Right renal cortex interstitium (tissue), 3 donors: ENCODE measurements around the gene CDK9. TPM values are rescaled to one million over a fixed set of nuclear protein-coding genes. Genes with fewer than 3 reads are reported as not detected.

ENCODE experiments used
- DNase-seq, 3 donors: peaks; one replicate each; pipeline ENCODE4 v3.0.0-alpha.2; 2013; ENCODE audit warnings: low read depth in 3 of 3, low spot score in 2 of 3
- polyA plus RNA-seq, 3 donors: library from polyadenylated mRNA; unstranded; fragments of 120-200 nt; gene quantifications; one replicate each; pipeline ENCODE4 v1.2.1, GENCODE V29; 2013; ENCODE audit not compliant: insufficient read length in 3 of 3

The CDK9 gene
- polyA plus RNA-seq, 3 donors = 69.3 to 69.7 (median 69.3) TPM

DNA sequence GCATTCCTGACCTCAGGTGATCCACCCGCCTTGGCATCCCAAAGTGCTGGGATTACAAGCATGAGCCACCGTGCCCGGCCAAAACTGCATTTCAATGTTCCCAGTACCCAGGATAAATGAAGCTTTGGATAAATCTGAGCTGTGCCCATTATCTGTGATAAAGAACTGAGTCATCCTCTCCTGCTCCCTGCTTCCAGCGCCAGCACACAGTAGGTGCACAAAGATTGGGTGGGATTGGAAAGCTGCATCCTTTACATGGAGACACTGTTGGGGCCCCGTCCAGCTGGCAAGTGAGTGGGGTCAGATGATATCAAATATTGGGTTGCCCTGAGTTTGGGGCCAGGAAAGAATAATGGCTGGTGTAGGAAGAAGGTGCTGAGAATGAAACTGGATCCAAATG, 24.8 kb upstream of the CDK9 start:
- DNase-seq = no peak

DNA sequence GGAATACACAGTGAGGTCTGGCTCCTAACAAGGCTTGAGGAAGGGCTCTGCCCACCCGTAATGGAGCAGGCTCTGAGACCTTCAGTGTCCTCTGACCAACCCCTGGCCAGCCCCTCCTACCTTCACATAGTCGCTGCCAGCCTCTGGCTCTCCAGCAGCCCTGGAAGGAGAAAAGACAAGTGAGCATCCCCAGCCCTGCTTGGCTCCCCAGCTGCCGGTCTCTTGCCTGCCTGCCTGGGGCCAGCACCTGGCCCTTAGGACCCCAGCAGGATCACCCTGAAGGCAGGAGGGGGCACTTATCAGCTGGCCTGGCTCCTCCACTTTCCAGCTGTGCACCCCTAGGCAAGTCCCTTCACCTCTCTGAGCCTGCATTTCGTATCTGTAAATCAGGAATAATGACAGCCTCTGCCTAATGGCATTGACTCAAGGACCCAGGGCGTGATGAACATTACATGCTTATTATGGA, 24.3 kb upstream of the CDK9 start:
- DNase-seq = no peak

DNA sequence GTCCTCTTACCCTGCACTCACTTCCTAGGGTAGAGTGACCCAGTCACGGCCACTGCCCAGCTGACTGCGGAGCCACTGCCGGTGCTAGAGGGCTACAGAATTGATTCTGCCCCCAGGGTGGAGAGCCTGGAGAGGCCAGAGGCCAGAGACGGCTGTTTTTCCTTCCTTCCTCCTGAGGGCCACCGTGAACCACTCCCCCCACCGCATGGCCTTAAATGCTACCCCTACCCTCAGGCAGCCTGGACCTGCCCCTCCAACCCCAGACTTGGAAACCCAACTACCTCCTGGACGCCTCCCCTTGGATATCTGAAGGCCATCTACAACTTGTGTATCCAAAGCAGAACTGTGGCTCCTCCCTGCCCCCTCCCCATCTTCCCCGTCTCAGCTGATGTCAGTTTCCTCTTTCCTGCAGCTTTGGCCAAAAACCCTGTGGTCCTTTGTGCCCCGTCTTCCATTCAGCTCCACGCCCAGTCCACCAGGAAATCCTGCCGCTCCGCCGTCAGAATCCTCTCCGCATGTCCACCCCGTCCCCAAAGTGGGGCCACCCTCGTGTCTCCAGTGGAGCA, 23.6 kb upstream of the CDK9 start:
- no peak for DNase-seq

DNA sequence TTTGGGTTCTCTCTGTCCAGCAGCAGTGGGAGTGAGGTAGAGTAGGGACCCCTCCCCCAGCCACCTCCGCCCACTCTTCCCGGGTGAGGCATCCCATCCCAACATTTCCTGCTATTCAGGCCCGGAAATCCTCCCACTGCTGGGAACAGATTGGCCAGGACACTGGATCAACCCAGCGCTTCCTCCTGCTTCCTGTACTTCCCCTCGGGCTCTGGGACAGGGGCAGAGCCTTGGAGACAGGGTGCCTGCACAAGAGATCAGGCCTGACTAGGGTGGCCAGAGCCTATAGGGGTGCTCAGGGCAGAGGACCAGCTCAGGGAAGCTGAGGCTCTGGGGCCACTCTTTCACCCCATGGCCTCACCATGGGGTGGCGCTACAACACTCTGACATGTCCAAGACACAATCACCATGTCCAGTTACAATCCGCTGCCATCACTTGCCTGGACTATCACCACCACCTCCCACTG, 21.9 kb upstream of the CDK9 start:
- DNase-seq = no peak

DNA sequence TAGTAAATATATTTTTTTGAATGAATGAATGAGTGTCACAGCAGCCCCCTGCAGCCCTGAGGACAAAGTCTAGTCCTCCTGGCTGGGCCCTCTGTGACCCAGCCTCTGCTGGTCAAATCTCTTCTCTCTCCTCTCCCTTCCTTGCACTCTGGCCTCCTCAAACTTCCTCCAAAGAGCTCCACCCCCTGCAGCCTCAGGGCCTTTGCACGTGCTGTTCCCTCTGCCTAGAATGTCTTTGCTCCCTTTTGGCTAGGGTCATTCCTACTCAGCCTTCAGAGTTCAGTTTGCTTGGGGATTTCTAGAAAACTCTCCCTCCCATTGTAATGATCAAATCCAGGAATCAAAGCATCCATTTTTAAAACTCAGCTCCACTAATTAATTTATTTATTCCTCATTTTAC, 20.4 kb upstream of the CDK9 start:
- no peak for DNase-seq

- no peak for DNase-seq
Observed at GRCh38 chr9:127767410-127767809, 18.4 kb upstream of the CDK9 start.

DNA sequence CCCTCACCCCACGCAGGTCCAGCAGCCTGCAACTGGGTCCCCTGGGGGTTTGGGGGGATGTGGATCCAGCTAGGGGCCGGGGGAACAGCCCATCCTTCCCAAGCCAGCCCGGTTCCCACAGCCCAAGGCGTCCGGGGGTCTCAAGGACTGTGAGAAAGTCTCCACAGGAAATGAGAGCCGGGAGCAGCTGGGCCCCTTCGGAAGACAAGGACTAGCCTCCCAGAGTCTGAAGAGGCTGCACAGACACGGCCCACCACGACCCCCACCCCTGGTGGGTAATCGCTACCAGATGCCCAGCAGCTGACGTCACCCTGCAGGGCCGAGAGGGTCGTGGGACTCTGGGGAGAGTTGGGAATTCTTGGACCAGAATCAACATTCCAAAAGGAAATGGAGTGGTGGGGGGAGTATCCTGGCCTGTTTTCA, 17.9 kb upstream of the CDK9 start:
- DNase-seq = no peak

DNA sequence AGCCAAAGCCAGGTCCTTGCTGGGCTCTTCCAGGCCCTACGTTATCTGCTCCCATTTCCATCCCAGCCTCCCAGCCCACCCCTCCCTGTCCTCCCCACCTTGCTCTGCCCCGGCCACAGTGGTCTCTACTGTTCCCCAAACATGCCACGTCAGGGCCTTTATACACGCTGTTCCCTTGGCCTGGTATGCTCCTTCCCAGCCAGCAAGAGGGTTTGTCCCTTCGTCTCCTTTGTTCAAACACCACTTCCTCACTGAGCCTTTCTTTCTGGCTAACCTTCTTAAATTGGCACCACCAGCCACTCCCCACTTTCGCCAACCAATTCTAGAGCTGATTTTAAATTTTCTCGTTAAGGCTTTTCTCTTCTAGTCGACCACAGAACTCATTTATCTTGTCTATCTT, 17.1 kb upstream of the CDK9 start:
- DNase-seq = no peak

GRCh38 chr9:127769101-127769500, 16.7 kb upstream of the CDK9 start:
- no peak for DNase-seq

GRCh38 chr9:127769929-127770582, 15.8 kb upstream of the CDK9 start:
- no peak for DNase-seq

GRCh38 chr9:127770583-127770904, 15.3 kb upstream of the CDK9 start:
- no peak for DNase-seq

- DNase-seq = peak; percentile 92 to 94 (median 94)
Observed at GRCh38 chr9:127770905-127771569, 14.8 kb upstream of the CDK9 start.

DNA sequence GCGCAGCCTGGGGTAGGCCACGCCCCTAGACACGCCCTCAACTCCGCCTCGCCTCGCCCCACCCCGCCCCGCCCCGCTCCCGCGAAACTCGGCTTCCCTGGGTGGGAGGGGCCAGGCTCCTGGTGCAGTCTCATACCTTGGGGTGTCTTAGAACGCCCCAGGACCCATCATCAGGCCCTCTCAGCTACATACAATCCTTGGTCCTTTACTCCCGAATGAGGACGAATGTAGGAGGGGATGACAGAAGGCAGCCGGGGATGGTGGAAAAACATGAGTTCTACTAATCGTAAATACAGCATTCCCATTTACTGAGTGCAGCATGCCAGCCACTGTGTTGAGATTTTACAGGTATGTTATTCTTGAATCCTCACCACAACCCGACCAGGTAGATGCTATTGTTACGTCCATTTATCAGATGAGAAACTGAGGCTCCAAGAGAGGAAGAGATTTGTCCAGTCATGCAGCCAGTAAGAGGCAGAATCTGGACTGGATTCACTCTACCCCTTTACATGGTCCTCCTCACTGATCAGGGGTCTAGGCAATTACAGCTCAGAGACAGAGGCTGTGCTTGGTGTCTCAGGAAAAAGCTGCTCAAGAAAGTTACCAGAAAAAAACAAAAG, 14.2 kb upstream of the CDK9 start:
- DNase-seq = no peak

- no peak for DNase-seq
Observed at GRCh38 chr9:127772603-127773002, 13.2 kb upstream of the CDK9 start.

DNA sequence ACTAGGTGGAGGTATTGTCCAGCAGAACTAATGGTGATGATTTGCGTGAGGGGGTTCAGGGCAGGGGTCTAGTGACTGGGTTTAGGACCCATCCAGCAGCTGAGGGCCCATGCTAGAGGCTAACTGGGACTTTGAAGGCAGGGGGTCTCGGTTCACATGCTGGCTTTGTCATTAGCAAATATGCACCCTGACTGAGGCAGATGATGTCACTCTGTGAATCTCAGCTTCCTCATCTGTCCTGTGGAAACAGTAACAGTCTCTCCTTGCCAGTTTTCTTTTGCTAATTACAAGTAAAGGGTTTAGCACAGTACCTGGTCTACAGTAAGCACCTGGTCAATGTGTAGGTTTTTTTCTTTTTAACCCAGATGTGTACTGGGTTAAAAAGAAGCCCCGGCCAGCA, 12.6 kb upstream of the CDK9 start:
- DNase-seq = no peak

DNA sequence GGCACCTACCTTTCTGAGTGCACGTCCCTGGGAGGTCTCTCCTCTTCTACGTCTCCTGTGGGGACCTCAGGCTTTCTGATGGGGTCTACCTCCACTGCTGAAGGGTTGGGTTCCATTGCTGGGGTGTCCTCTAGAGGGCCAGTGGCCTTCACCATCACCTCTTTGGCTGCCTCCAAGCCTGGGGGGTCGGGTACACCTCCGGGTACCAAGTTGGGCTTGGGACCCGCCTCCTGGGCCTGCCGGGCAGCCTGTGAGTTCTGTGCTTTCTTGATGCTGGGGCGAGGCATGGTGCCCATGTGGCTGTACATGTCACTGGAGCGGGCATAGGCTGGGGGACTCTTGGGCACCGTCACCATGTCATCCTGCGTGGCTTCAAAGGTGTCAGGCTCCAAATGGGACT, 11.9 kb upstream of the CDK9 start:
- no peak for DNase-seq

- DNase-seq = no peak
Observed at GRCh38 chr9:127776195-127776923, 9.5 kb upstream of the CDK9 start.

- no peak for DNase-seq
Observed at GRCh38 chr9:127776924-127777289, 8.9 kb upstream of the CDK9 start.

- DNase-seq = no peak
Observed at GRCh38 chr9:127777368-127777980, 8.4 kb upstream of the CDK9 start.

GRCh38 chr9:127778280-127779135, 7.3 kb upstream of the CDK9 start, which contains the start of gene SH2D3C:
SH2D3C (minus strand) TSS chr9:127778666; CDS start chr9:127778627, 39 bp downstream.
- DNase-seq = no peak
